Trophoblast cell (in vitro differentiated cells and primary cell): ENCODE measurements around the gene DEPDC5.

Source experiments
- DNase-seq, 2 donors: peaks; one replicate each; pipeline ENCODE4 v3.0.0-alpha.2; 2016
- H2AFZ ChIP-seq: 2 replicates; pipeline ENCODE4 v1.6.1; 2013; ENCODE audit warnings: low read length, moderate library complexity, mild to moderate bottlenecking; ENCODE audit not compliant: insufficient read depth, poor library complexity
- H2AK5ac ChIP-seq: 2 replicates; pipeline ENCODE4 v1.6.1; 2013; ENCODE audit warnings: mild to moderate bottlenecking, low read length
- H2BK120ac ChIP-seq: 2 replicates; pipeline ENCODE4 v1.6.1; 2013; ENCODE audit warnings: low read length, mild to moderate bottlenecking, moderate library complexity; ENCODE audit not compliant: insufficient read depth, poor library complexity
- H2BK12ac ChIP-seq: 2 replicates; pipeline ENCODE4 v1.6.1; 2013; ENCODE audit warnings: mild to moderate bottlenecking, low read length, moderate library complexity
- H2BK5ac ChIP-seq: 2 replicates; pipeline ENCODE4 v1.6.1; 2013; ENCODE audit warnings: low read length, low read depth, moderate library complexity, mild to moderate bottlenecking; ENCODE audit not compliant: poor library complexity
- H3K14ac ChIP-seq: 2 replicates; pipeline ENCODE4 v1.6.1; 2013; ENCODE audit warnings: mild to moderate bottlenecking, low read length
- H3K18ac ChIP-seq: 2 replicates; pipeline ENCODE4 v1.6.1; 2013; ENCODE audit warnings: mild to moderate bottlenecking, low read length
- H3K23ac ChIP-seq: 2 replicates; pipeline ENCODE4 v1.6.1; 2013; ENCODE audit warnings: low read length
- H3K27ac ChIP-seq: 2 replicates; pipeline ENCODE4 v1.5.1; 2013; ENCODE audit warnings: low read depth, mild to moderate bottlenecking, inconsistent platforms, low read length, moderate library complexity
- H3K27me3 ChIP-seq: 2 replicates; pipeline ENCODE4 v1.6.1; 2013; ENCODE audit warnings: inconsistent platforms, mild to moderate bottlenecking, low read length, moderate library complexity; ENCODE audit not compliant: insufficient read depth
- H3K36me3 ChIP-seq, 2 experiments: 1 replicate in 1 of 2; 2 replicates in 1 of 2; pipeline ENCODE4 v1.6.1; 2013; ENCODE audit warnings: low read length in 2 of 2, mild to moderate bottlenecking in 2 of 2, moderate library complexity in 1 of 2; ENCODE audit not compliant: insufficient read depth in 2 of 2, control insufficient read depth in 1 of 2
- H3K4ac ChIP-seq: 2 replicates; pipeline ENCODE4 v1.6.1; 2013; ENCODE audit warnings: low read depth, mild to moderate bottlenecking, low read length, moderate library complexity
- H3K4me1 ChIP-seq, 2 experiments: 1 replicate in 1 of 2; 2 replicates in 1 of 2; pipeline ENCODE4 v1.6.1; 2013; ENCODE audit warnings: low read length in 2 of 2, mild to moderate bottlenecking in 2 of 2, moderate library complexity in 1 of 2; ENCODE audit not compliant: insufficient read depth in 2 of 2, control insufficient read depth in 1 of 2
- H3K4me2 ChIP-seq: 2 replicates; pipeline ENCODE4 v1.6.1; 2013; ENCODE audit warnings: inconsistent platforms, mild to moderate bottlenecking, low read length, moderate library complexity
- H3K4me3 ChIP-seq: 2 replicates; pipeline ENCODE4 v1.5.1; 2013; ENCODE audit warnings: mild to moderate bottlenecking, low read depth, low read length, inconsistent platforms
- H3K79me1 ChIP-seq: one replicate; pipeline ENCODE4 v1.6.1; 2013; ENCODE audit warnings: low read length
- H3K79me2 ChIP-seq: 2 replicates; pipeline ENCODE4 v1.6.1; 2013; ENCODE audit warnings: low read length, mild to moderate bottlenecking; ENCODE audit not compliant: control insufficient read depth, insufficient read depth, poor library complexity
- H3K9ac ChIP-seq: 2 replicates; pipeline ENCODE4 v1.6.1; 2013; ENCODE audit warnings: mild to moderate bottlenecking, low read length
- H3K9me3 ChIP-seq: 2 replicates; pipeline ENCODE4 v1.6.1; 2013; ENCODE audit warnings: low read depth, mild to moderate bottlenecking, control low read depth, inconsistent platforms, low read length; ENCODE audit not compliant: insufficient read depth
- H4K12ac ChIP-seq: 2 replicates; pipeline ENCODE4 v1.6.1; 2013; ENCODE audit warnings: low read depth, mild to moderate bottlenecking, low read length, moderate library complexity
- H4K8ac ChIP-seq: 2 replicates; pipeline ENCODE4 v1.6.1; 2013; ENCODE audit warnings: low read depth, mild to moderate bottlenecking, low read length, moderate library complexity
- H4K91ac ChIP-seq: one replicate; pipeline ENCODE4 v1.6.1; 2013; ENCODE audit warnings: low read depth, mild to moderate bottlenecking, low read length, moderate library complexity
- WGBS: extraction: QIAGEN DNeasy Blood & Tissue Kit; methylation state at CpG from one replicate; pipeline ENCODE4 v1.1.7; 2013; ENCODE audit warnings: missing lambda C conversion rate; ENCODE audit not compliant: insufficient read length, insufficient coverage; ENCODE audit errors: extremely low coverage; 5-methylcytosine and 5-hydroxymethylcytosine counted together

The DEPDC5 gene

GRCh38 chr22:31736458-31736857, 17.4 kb upstream of the DEPDC5 start:
- peaks cover 16 to 21% of the 10 kb centered on the region in 2 experiments for H3K36me3 ChIP-seq
- peaks cover 5 to 9% of the 10 kb centered on the region in 2 experiments for H3K4me1 ChIP-seq
- H3K27ac ChIP-seq, result no peak overlapping the region
- H4K12ac ChIP-seq, result no peak overlapping the region
- no peak overlapping the region for H3K4me2 ChIP-seq
- H3K79me1 ChIP-seq, result no peaks in the 10 kb centered on the region
- no peaks in the 10 kb centered on the region for H3K27me3 ChIP-seq
- no peak overlapping the region for H2BK120ac ChIP-seq
- no peak for DNase-seq
- H3K14ac ChIP-seq, result no peak overlapping the region
- H2AFZ ChIP-seq, result no peak overlapping the region
- WGBS, result no CpG with 5 or more reads among the region's 2 CpGs
- H3K4me3 ChIP-seq, result no peak overlapping the region
- no peak overlapping the region for H2AK5ac ChIP-seq
- H3K4ac ChIP-seq, result peak overlapping the region; percentile 69
- H3K79me2 ChIP-seq, result peaks cover 2% of the 10 kb centered on the region
- no peak overlapping the region for H2BK12ac ChIP-seq
- H3K18ac ChIP-seq, result no peak overlapping the region
- no peak overlapping the region for H3K23ac ChIP-seq
- H3K9ac ChIP-seq, result no peak overlapping the region
- no peaks in the 10 kb centered on the region for H3K9me3 ChIP-seq
- H4K8ac ChIP-seq, result no peak overlapping the region
- no peak overlapping the region for H2BK5ac ChIP-seq
- no peak overlapping the region for H4K91ac ChIP-seq

- no peak overlapping the region for H4K12ac ChIP-seq
Observed at GRCh38 chr22:31737932-31738331, 15.9 kb upstream of the DEPDC5 start.

GRCh38 chr22:31738566-31738965, 15.3 kb upstream of the DEPDC5 start:
- Histone ChIP-seq H4K91ac (no peak overlapping the region), H4K12ac (peak overlapping the region; percentile 81), H3K18ac (peak overlapping the region; percentile 71), H3K79me1 (no peaks in the 10 kb centered on the region), H2BK12ac (no peak overlapping the region), H3K9ac (no peak overlapping the region), H3K4me1 (peaks cover 5 to 9% of the 10 kb centered on the region in 2 experiments), H2AK5ac (no peak overlapping the region), H3K23ac (no peak overlapping the region), H2BK5ac (peak overlapping the region; percentile 17), H3K79me2 (no peaks in the 10 kb centered on the region), H3K4ac (no peak overlapping the region), H2AFZ (no peak overlapping the region), H3K4me3 (no peak overlapping the region), H3K9me3 (no peaks in the 10 kb centered on the region), H3K4me2 (no peak overlapping the region), H3K27ac (no peak overlapping the region), H2BK120ac (no peak overlapping the region), H3K27me3 (no peaks in the 10 kb centered on the region), H3K14ac (no peak overlapping the region), H4K8ac (no peak overlapping the region), H3K36me3 (peaks cover 16 to 20% of the 10 kb centered on the region in 2 experiments)
- DNase-seq, result peak; percentile 56 to 65
- no CpG with 5 or more reads among the region's 2 CpGs for WGBS

More at GRCh38 chr22:31737932-31738331, 15.9 kb upstream of the DEPDC5 start:
- Histone ChIP-seq H3K79me2 (peaks cover 2% of the 10 kb centered on the region), H3K9me3 (no peaks in the 10 kb centered on the region), H3K4me3 (no peak overlapping the region), H2BK12ac (no peak overlapping the region), H2AFZ (no peak overlapping the region), H3K14ac (no peak overlapping the region), H3K18ac (no peak overlapping the region), H2BK120ac (no peak overlapping the region), H3K9ac (no peak overlapping the region), H3K27me3 (no peaks in the 10 kb centered on the region), H3K4me1 (peaks cover 5 to 9% of the 10 kb centered on the region in 2 experiments), H3K4me2 (no peak overlapping the region), H2AK5ac (no peak overlapping the region), H2BK5ac (no peak overlapping the region), H3K36me3 (peaks cover 16 to 21% of the 10 kb centered on the region in 2 experiments), H4K8ac (no peak overlapping the region), H3K27ac (no peak overlapping the region), H3K79me1 (no peaks in the 10 kb centered on the region), H3K4ac (no peak overlapping the region), H3K23ac (no peak overlapping the region), H4K91ac (no peak overlapping the region)
- peak in 1 of 2 donors; percentile 87 for DNase-seq
- no CpG with 5 or more reads among the region's 5 CpGs for WGBS

- Histone ChIP-seq H4K91ac (no peak overlapping the region), H3K4me3 (no peak overlapping the region), H3K9ac (no peak overlapping the region), H3K79me2 (no peaks in the 10 kb centered on the region), H4K8ac (no peak overlapping the region), H2AFZ (no peak overlapping the region), H3K4me2 (no peak overlapping the region), H3K27ac (no peak overlapping the region), H2BK12ac (no peak overlapping the region), H3K9me3 (no peaks in the 10 kb centered on the region), H2BK120ac (no peak overlapping the region), H4K12ac (no peak overlapping the region), H2BK5ac (no peak overlapping the region), H3K79me1 (no peaks in the 10 kb centered on the region), H3K23ac (no peak overlapping the region), H2AK5ac (no peak overlapping the region), H3K4ac (no peak overlapping the region), H3K4me1 (peaks cover 4 to 5% of the 10 kb centered on the region in 2 experiments), H3K36me3 (peaks cover 13 to 19% of the 10 kb centered on the region in 2 experiments), H3K18ac (no peak overlapping the region), H3K27me3 (no peaks in the 10 kb centered on the region), H3K14ac (no peak overlapping the region)
- DNase-seq, result no peak
- WGBS, result no CpG with 5 or more reads among the region's 2 CpGs
Observed at GRCh38 chr22:31739795-31740201, 14.0 kb upstream of the DEPDC5 start.
